Epithelial cell of proximal tubule (primary cell): ENCODE data around the gene BLTP3A. TPM values are rescaled to one million over a fixed set of nuclear protein-coding genes. Genes with fewer than 3 reads are reported as not detected.
"Not testable (repeated sequence)": the region's sequence is repeated elsewhere in the genome, so short reads cannot be mapped to it uniquely, and the experiment has no call there.

Experiments
- DNase-seq: peaks from one replicate; pipeline ENCODE4 v3.0.0-alpha.2; 2011; ENCODE audit warnings: low read depth
- H3K4me3 ChIP-seq: 2 replicates; pipeline ENCODE4 v1.5.1; 2011; ENCODE audit warnings: low read depth, mild to moderate bottlenecking, low read length
- total RNA-seq: library from RNA; depleted of rRNA; stranded (reverse); fragments of >200 nt; gene quantifications from 2 replicates; pipeline ENCODE4 v1.2.3, GENCODE V29; 2015
- TF ChIP-seq, protein P1 (sequence below): conservative IDR thresholded peaks from 2 replicates; pipeline ENCODE4 v1.5.1; 2012; ENCODE audit warnings: low read depth, mild to moderate bottlenecking, low read length

The BLTP3A gene
- total RNA-seq, 1 donor from 2014 or later, result 6.5 TPM

DNA sequence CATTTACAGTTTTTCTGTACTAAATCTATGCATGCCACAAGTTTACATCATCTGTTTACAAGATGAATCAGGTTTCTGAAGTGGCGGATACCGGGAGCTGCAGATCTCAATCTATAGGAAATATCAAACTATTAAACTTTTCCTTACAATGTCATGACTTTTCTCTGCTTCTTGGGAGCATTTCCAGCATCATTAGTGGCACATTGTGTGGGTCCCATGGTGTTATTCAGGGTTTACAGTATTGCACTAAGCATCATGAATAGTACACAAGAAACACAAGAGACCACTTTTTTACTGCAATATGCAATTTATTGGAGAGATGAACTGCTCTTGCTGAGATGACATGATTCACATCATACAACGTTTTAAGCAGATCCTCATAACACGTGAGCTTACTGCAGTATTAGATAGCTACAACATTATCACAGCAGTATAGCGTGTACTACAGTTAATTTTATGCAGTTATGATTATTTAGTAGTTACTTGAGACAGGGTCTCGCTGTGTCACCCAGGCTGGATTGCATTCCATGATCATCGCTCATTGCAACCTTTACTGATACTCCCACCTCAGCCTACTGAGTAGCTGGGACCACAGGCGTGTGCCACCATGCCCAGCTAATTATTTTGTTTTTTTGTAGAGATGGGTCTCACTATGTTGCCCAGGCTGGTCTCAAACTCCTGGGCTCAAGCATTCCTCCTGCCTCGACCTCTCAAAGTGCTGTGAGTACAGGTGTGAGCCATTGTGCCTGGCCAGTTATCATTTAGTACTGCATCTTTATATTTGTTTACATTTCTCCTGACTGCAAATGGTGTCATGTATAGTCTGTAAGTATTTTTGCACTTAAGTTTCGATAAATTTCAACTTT lies 18.4 kb downstream of the BLTP3A start:
- DNase-seq, result no peak
- H3K4me3 ChIP-seq, result no peak overlapping the region
- TF ChIP-seq, protein P1, sequence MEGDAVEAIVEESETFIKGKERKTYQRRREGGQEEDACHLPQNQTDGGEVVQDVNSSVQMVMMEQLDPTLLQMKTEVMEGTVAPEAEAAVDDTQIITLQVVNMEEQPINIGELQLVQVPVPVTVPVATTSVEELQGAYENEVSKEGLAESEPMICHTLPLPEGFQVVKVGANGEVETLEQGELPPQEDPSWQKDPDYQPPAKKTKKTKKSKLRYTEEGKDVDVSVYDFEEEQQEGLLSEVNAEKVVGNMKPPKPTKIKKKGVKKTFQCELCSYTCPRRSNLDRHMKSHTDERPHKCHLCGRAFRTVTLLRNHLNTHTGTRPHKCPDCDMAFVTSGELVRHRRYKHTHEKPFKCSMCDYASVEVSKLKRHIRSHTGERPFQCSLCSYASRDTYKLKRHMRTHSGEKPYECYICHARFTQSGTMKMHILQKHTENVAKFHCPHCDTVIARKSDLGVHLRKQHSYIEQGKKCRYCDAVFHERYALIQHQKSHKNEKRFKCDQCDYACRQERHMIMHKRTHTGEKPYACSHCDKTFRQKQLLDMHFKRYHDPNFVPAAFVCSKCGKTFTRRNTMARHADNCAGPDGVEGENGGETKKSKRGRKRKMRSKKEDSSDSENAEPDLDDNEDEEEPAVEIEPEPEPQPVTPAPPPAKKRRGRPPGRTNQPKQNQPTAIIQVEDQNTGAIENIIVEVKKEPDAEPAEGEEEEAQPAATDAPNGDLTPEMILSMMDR, result no peak

DNA sequence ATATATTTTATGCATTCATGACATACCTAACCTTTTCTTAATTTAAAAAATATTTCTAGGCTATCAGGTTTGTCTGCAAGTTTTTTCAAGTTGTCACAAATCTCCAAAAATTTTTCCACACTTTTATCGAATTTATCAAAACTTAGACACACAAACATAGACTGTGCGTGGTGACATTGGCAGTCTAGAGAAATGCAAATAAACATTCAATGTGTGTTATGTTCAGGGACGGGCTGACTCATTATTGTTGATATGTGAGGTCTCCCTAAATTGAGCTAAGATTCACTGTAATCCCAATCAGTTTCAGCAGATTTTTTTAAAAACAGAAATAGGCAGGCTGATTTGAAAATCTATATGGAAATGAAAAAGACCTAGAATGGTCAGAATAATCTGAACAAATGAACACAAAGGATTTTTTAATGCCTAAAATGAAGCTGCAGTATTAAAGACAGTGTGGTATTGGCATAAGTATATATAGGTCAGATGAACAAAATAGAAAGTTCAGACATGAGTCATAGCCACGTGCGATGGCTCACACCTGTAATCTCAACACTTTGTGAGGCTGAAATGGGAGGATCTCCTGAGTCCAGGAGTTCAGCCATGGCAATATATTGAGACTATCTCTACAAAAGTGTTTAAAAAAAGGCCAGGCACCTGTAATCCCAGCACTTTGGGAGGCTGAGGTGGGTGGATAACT lies 19.2 kb downstream of the BLTP3A start:
- no peak for DNase-seq
- TF ChIP-seq, protein P1, result no peak
- no peak overlapping the region for H3K4me3 ChIP-seq

DNA sequence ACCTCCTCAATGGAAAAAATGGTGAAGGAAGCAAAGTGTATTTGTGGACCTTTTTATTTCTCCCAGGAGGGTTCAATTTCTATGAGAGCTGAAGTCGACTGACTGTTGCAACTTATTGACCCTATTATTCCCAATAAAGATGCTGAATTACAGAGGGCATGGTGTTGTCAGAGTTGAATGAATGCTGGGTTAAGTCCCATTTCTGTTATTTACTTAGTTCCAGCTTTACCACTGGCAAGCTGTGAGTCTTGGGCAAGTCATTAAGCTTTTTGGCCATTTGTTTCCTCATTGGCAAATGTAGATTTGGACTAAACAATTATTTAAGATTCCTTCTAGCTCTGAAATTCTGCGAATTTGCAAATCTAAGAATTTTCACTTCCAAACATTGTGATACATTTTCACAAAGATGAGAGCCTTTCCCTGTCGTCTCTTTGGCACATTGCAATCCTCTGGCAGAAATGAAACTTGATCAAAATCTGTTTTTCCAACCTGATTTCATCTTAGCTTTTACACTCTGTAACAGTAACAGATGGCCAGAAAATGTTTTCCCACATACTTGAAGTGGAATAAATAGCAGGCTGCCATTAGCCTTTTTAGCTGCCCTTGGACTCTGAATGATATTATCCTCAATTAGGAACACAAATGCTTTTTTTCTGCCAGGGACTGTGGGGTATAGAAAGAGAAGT lies 21.3 kb downstream of the BLTP3A start:
- no peak for DNase-seq
- no peak overlapping the region for H3K4me3 ChIP-seq
- TF ChIP-seq, protein P1, result no peak

DNA sequence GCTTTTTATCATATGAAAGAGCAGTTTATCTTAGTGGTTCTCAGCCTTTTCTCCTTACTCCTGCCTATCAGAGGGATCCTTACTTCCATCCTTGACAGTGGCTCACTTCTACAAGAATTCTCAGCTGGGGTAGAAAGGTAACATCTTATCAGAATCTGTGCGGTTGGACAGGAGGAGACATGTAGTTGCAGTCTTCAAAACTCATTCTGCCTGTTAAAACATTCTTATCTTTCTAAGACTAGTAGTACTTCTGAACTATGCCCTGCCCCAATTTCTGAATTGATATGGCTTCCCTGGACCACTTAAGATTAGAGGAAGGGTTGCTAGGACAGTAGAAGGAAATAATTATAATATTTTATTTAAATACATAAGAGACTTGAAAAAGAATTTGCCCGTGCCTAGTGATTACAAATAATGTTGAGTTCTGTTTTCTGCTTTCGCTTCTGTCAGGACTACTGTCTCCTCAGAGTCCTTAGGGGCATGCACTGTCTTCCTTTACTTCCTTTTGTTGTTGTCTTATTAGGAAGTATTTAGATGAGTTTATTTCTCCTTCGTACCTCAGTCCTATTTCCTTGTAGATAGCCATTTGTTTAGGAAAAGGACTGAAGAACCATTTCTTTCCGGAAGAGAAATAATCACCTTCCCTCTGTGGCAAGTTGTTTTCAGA lies 24.9 kb downstream of the BLTP3A start:
- H3K4me3 ChIP-seq, result no peak overlapping the region
- TF ChIP-seq, protein P1, result no peak
- DNase-seq, result no peak

DNA sequence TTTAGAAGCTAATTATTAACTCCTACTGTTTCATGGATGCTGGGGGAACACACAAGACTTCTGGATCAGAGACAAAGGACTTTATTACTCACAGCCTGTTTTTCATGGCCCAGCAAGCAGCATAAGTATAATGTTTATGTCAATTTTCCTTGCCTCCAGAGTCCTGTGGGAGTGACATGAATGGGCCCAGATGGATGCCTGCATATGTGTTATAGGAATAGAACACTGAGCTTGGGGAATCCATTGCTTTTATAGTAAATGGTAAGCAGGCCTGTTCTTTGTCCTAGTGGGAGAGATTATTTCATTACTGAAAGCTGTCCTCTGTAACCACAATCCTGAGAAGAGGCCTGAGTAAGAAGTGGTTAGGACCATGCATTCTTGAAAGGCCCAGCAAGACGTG lies 25.6 kb downstream of the BLTP3A start:
- peak; percentile 58 for DNase-seq
- TF ChIP-seq, protein P1, result no peak
- no peak overlapping the region for H3K4me3 ChIP-seq

DNA sequence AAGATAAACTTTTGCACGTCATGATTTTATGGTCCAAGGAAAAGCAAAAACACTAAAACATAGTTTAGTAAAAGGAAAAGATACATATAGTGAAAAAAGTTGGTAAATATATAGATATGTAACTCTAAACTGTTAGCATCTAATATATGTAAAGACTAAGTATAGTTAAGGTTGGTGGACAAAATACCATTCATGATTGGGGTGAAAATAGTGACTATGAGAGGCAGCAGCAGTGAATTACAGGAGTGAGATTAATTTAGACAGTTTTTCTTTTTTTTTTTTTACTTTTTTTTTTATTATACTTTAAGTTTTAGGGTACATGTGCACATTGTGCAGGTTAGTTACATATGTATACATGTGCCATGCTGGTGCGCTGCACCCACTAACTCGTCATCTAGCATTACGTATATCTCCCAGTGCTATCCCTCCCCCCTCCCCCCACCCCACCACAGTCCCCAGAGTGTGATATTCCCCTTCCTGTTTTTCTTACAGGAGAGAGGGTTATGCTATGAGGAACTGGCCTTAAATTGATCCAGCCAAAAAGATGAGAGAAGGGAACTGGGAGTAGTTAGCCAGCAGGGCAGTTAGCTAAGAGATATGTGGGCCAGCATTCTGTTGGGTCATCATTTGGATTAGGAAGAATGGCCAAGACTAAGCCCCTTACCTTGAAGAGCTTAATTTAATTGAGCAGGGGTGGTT lies 27.1 kb downstream of the BLTP3A start:
- not testable (repeated sequence) for DNase-seq, H3K4me3 ChIP-seq
